HG03342 (cell line): ENCODE results near the gene GLB1L3.
"Not testable (repeated sequence)": the region's sequence is repeated elsewhere in the genome, so short reads cannot be mapped to it uniquely, and the experiment has no call there.

Experiments used
- ATAC-seq: cut with Tn5 transposase; IDR thresholded peaks from one replicate; pipeline ENCODE4 v1.9.1; 2021; ENCODE audit warnings: mild to moderate bottlenecking, moderate library complexity; ENCODE audit not compliant: unreplicated experiment

Gene GLB1L3

GRCh38 chr11:134312807-134313206 lies 36.6 kb downstream of the GLB1L3 start:
- no peak for ATAC-seq

- ATAC-seq = no peak
These were observed 37.2 kb downstream of the GLB1L3 start for GRCh38 chr11:134313379-134313778.

- ATAC-seq = no peak
These were observed 37.8 kb downstream of the GLB1L3 start for GRCh38 chr11:134313821-134314607.

GRCh38 chr11:134317103-134317502 lies 40.9 kb downstream of the GLB1L3 start:
- ATAC-seq = no peak

GRCh38 chr11:134321373-134321772 lies 45.2 kb downstream of the GLB1L3 start:
- not testable (repeated sequence) for ATAC-seq

- ATAC-seq = no peak
These were observed 46.4 kb downstream of the GLB1L3 start for GRCh38 chr11:134322553-134322952.

- no peak for ATAC-seq
These were observed 52.3 kb downstream of the GLB1L3 start for GRCh38 chr11:134328433-134328832.

GRCh38 chr11:134330611-134331353 lies 54.6 kb downstream of the GLB1L3 start:
- no peak for ATAC-seq

GRCh38 chr11:134331354-134332188 lies 55.4 kb downstream of the GLB1L3 start, which contains the start of gene GLB1L2:
Gene GLB1L2, plus strand, starts transcription at chr11:134331988. Its CDS starts 74 bp downstream, at chr11:134332062.
- ATAC-seq = peak; percentile 72

- no peak for ATAC-seq
These were observed 56.0 kb downstream of the GLB1L3 start for GRCh38 chr11:134332189-134332631.

GRCh38 chr11:134332782-134333181 lies 56.6 kb downstream of the GLB1L3 start:
- no peak for ATAC-seq

- ATAC-seq = no peak
These were observed 57.1 kb downstream of the GLB1L3 start for GRCh38 chr11:134333312-134333711.

GRCh38 chr11:134333946-134334345 lies 57.8 kb downstream of the GLB1L3 start:
- ATAC-seq = no peak

GRCh38 chr11:134334796-134335571 lies 58.8 kb downstream of the GLB1L3 start:
- no peak for ATAC-seq

GRCh38 chr11:134337051-134337450 lies 60.9 kb downstream of the GLB1L3 start:
- no peak for ATAC-seq

GRCh38 chr11:134338068-134338467 lies 61.9 kb downstream of the GLB1L3 start:
- no peak for ATAC-seq

- ATAC-seq = no peak
These were observed 62.5 kb downstream of the GLB1L3 start for GRCh38 chr11:134338654-134339053.

GRCh38 chr11:134339756-134340155 lies 63.6 kb downstream of the GLB1L3 start:
- ATAC-seq = no peak

- ATAC-seq = no peak
These were observed 64.3 kb downstream of the GLB1L3 start for GRCh38 chr11:134340354-134340964.
